Neural cell (in vitro differentiated cells): Measurements from ENCODE around the gene CCIN. TPM values are rescaled to one million over a fixed set of nuclear protein-coding genes. Genes with fewer than 3 reads are reported as not detected.
"Not testable (repeated sequence)": the region's sequence is repeated elsewhere in the genome, so short reads cannot be mapped to it uniquely, and the experiment has no call there.

Source experiments
- H2AFZ ChIP-seq: fragments of 200-600, 300-800 bp; sonication (generic), shearing (Covaris generic); 2 replicates; pipeline ENCODE4 v1.6.0; 2014; ENCODE audit warnings: low read depth, mild to moderate bottlenecking, antibody characterized with exemption, low read length, moderate library complexity
- H3F3A ChIP-seq: fragments of 200-600 bp; shearing (Covaris generic); 2 replicates; pipeline ENCODE4 v1.6.1; 2016; ENCODE audit warnings: mild to moderate bottlenecking, moderate library complexity, mixed read lengths, antibody characterized with exemption, low read length; ENCODE audit not compliant: insufficient read depth, poor library complexity, severe bottlenecking
- H3K27ac ChIP-seq: fragments of 200-600, 300-800 bp; sonication (generic), shearing (Covaris generic); 2 replicates; pipeline ENCODE4 v1.5.1; 2014; ENCODE audit warnings: mild to moderate bottlenecking, low read length, moderate library complexity
- H3K27me3 ChIP-seq: fragments of 300-800, 200-600 bp; sonication (generic), shearing (Covaris generic); 2 replicates; pipeline ENCODE4 v1.6.0; 2014; ENCODE audit warnings: mild to moderate bottlenecking, low read depth, low read length, moderate library complexity; ENCODE audit not compliant: insufficient read depth
- H3K36me3 ChIP-seq: fragments of 300-800, 200-600 bp; sonication (generic), shearing (Covaris generic); 2 replicates; pipeline ENCODE4 v1.5.1; 2014; ENCODE audit warnings: mild to moderate bottlenecking, antibody characterized with exemption, low read length, moderate library complexity; ENCODE audit not compliant: insufficient read depth
- H3K4me2 ChIP-seq: fragments of 300-800, 200-600 bp; sonication (generic), shearing (Covaris generic); 2 replicates; pipeline ENCODE4 v1.6.0; 2014; ENCODE audit warnings: mild to moderate bottlenecking, low read length
- H3K4me3 ChIP-seq: fragments of 300-800, 200-600 bp; sonication (generic), shearing (Covaris generic); 2 replicates; pipeline ENCODE4 v1.5.1; 2014; ENCODE audit warnings: mild to moderate bottlenecking, low read length, moderate library complexity
- H3K79me2 ChIP-seq: fragments of 200-600 bp; shearing (Covaris generic); replicated peaks from 2 replicates; pipeline ENCODE4 v1.6.0; 2014; ENCODE audit warnings: mild to moderate bottlenecking, low read length, moderate library complexity; ENCODE audit not compliant: insufficient read depth
- H3K9ac ChIP-seq: fragments of 300-800, 200-600 bp; sonication (generic), shearing (Covaris generic); 2 replicates; pipeline ENCODE4 v1.6.1; 2016; ENCODE audit warnings: mild to moderate bottlenecking, low read length, mixed read lengths
- H3K9me2 ChIP-seq: fragments of 200-600 bp; shearing (Covaris generic); 2 replicates; pipeline ENCODE4 v1.6.1; 2016; ENCODE audit warnings: mild to moderate bottlenecking, low read length, mixed read lengths; ENCODE audit not compliant: insufficient read depth
- H3K9me3 ChIP-seq: fragments of 200-600, 300-800 bp; sonication (generic), shearing (Covaris generic); 2 replicates; pipeline ENCODE4 v1.6.1; 2016; ENCODE audit warnings: mild to moderate bottlenecking, mixed run types, low read length, moderate library complexity, mixed read lengths
- H4K20me1 ChIP-seq: fragments of 200-600 bp; shearing (Covaris generic); 2 replicates; pipeline ENCODE4 v1.6.1; 2016; ENCODE audit warnings: mild to moderate bottlenecking, mixed run types; ENCODE audit not compliant: insufficient read depth
- CTCF ChIP-seq: fragments of 450-650 bp; IDR thresholded peaks from 2 replicates; pipeline ENCODE4 v1.5.1; 2014; ENCODE audit warnings: antibody characterized with exemption, mild to moderate bottlenecking, moderate library complexity; ENCODE audit not compliant: poor library complexity, severe bottlenecking
- EP300 ChIP-seq: fragments of 450-650 bp; conservative IDR thresholded peaks from 2 replicates; pipeline ENCODE4 v1.6.1; 2014; ENCODE audit warnings: antibody characterized with exemption, mild to moderate bottlenecking, moderate library complexity; ENCODE audit not compliant: poor library complexity, severe bottlenecking
- EZH2 ChIP-seq: fragments of 200-600, 300-800 bp; shearing (Covaris generic), sonication (generic); IDR thresholded peaks from 2 replicates; pipeline ENCODE4 v1.6.1; 2014; ENCODE audit warnings: antibody characterized with exemption, low read length, borderline replicate concordance, mild to moderate bottlenecking; ENCODE audit not compliant: insufficient read depth, poor library complexity, severe bottlenecking
- MXI1 ChIP-seq: fragments of 450-650 bp; conservative IDR thresholded peaks from 2 replicates; pipeline ENCODE4 v1.6.1; 2014; ENCODE audit warnings: antibody characterized with exemption, mild to moderate bottlenecking; ENCODE audit not compliant: poor library complexity, severe bottlenecking
- POLR2AphosphoS5 ChIP-seq: IDR thresholded peaks from 2 replicates; pipeline ENCODE4 v1.6.1; 2012
- RAD21 ChIP-seq: fragments of 450-650 bp; conservative IDR thresholded peaks from 2 replicates; pipeline ENCODE4 v1.6.1; 2014; ENCODE audit warnings: antibody characterized with exemption, mild to moderate bottlenecking, moderate library complexity
- SMC3 ChIP-seq: fragments of 450-650 bp; conservative IDR thresholded peaks from 2 replicates; pipeline ENCODE4 v1.6.1; 2014; ENCODE audit warnings: antibody characterized with exemption, mild to moderate bottlenecking, moderate library complexity; ENCODE audit not compliant: poor library complexity
- TAF1 ChIP-seq: IDR thresholded peaks from 2 replicates; pipeline ENCODE4 v1.6.1; 2012; ENCODE audit warnings: low read depth
- polyA plus RNA-seq: library from polyadenylated mRNA; depleted of rRNA; stranded (reverse); fragments of >200 nt; gene quantifications from 2 replicates; pipeline ENCODE4 v1.2.3, GENCODE V29; 2014
- TF ChIP-seq, protein P1 (sequence below): IDR thresholded peaks from 2 replicates; pipeline ENCODE4 v1.6.1; 2012; ENCODE audit warnings: borderline replicate concordance

CCIN gene
- polyA plus RNA-seq, 1 donor from 2014 or later = not detected

- no peaks in the 10 kb centered on the region for H3K36me3 ChIP-seq
- no peak overlapping the region for H2AFZ ChIP-seq
- H3K9ac ChIP-seq = no peak overlapping the region
- H3K27me3 ChIP-seq = no peaks in the 10 kb centered on the region
- H3K79me2 ChIP-seq = no peaks in the 10 kb centered on the region
- H3F3A ChIP-seq = no peaks in the 10 kb centered on the region
- no peak overlapping the region for H3K27ac ChIP-seq
- no peaks in the 10 kb centered on the region for H4K20me1 ChIP-seq
- H3K4me3 ChIP-seq = no peak overlapping the region
- TF ChIP-seq SMC3 (no peak), POLR2AphosphoS5 (no peak), EP300 (no peak), RAD21 (no peak), EZH2 (no peak), MXI1 (no peak), CTCF (no peak), TAF1 (no peak)
- TF ChIP-seq, protein P1, sequence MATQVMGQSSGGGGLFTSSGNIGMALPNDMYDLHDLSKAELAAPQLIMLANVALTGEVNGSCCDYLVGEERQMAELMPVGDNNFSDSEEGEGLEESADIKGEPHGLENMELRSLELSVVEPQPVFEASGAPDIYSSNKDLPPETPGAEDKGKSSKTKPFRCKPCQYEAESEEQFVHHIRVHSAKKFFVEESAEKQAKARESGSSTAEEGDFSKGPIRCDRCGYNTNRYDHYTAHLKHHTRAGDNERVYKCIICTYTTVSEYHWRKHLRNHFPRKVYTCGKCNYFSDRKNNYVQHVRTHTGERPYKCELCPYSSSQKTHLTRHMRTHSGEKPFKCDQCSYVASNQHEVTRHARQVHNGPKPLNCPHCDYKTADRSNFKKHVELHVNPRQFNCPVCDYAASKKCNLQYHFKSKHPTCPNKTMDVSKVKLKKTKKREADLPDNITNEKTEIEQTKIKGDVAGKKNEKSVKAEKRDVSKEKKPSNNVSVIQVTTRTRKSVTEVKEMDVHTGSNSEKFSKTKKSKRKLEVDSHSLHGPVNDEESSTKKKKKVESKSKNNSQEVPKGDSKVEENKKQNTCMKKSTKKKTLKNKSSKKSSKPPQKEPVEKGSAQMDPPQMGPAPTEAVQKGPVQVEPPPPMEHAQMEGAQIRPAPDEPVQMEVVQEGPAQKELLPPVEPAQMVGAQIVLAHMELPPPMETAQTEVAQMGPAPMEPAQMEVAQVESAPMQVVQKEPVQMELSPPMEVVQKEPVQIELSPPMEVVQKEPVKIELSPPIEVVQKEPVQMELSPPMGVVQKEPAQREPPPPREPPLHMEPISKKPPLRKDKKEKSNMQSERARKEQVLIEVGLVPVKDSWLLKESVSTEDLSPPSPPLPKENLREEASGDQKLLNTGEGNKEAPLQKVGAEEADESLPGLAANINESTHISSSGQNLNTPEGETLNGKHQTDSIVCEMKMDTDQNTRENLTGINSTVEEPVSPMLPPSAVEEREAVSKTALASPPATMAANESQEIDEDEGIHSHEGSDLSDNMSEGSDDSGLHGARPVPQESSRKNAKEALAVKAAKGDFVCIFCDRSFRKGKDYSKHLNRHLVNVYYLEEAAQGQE = no peak
- H3K9me3 ChIP-seq = no peaks in the 10 kb centered on the region
- H3K9me2 ChIP-seq = no peaks in the 10 kb centered on the region
- no peak overlapping the region for H3K4me2 ChIP-seq
Observed at GRCh38 chr9:36174731-36175130, 5.5 kb downstream of the CCIN start.

DNA sequence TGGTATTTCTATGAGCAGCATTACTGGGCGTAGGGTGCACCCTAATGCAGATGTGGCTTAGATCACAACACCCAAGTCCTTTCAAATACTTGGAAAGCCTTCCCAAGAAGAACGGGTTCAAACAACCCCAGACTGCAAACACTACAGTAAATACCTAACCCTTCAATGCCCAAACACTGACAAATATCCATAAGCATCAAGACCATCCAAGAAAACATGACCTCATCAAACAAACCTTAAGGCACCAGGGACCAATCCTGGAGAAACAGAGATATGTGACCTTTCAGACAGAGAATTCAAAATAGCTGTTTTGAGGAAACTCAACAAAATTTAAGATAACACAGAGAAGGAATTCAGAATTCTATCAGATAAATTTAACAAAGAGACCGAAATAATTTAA, 6.0 kb downstream of the CCIN start:
- H3F3A ChIP-seq, H3K4me3 ChIP-seq, H3K79me2 ChIP-seq, H4K20me1 ChIP-seq, H3K36me3 ChIP-seq, H3K27me3 ChIP-seq, H2AFZ ChIP-seq, H3K9me3 ChIP-seq, H3K9me2 ChIP-seq, H3K4me2 ChIP-seq, H3K9ac ChIP-seq, H3K27ac ChIP-seq: not testable (repeated sequence)

DNA sequence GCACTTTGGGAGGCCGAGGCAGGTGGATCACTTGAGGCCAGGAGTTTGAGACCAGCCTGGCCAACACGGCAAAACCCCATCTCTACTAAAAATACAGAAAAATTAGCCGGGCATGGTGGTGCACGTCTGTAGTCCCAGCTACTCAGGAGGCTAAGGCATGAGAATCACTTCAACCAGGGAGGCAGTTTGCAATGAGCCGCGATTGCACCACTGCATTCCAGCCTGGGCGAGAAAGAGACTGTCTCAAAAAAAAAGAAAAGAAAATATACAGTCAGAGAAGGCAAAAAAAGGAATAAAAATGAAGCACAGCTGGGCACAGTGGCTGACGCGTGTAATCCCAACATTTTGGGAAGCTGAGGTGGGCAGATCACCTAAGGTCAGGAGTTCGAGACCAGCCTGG, 7.3 kb downstream of the CCIN start:
- H3F3A ChIP-seq, H3K4me3 ChIP-seq, H3K27ac ChIP-seq, H3K9me3 ChIP-seq, H2AFZ ChIP-seq, H3K4me2 ChIP-seq, H4K20me1 ChIP-seq, H3K79me2 ChIP-seq, H3K36me3 ChIP-seq, H3K9me2 ChIP-seq, H3K9ac ChIP-seq, H3K27me3 ChIP-seq: not testable (repeated sequence)
